CD4-positive, alpha-beta memory T cell (primary cell): ENCODE data around the gene IDI2. TPM values are rescaled to one million over a fixed set of nuclear protein-coding genes. Genes with fewer than 3 reads are reported as not detected.

Experiments used
- CTCF ChIA-PET: fragments of 350-600 bp; sonication (Branson Sonifier 250); formaldehyde crosslinking; loops from one replicate; lab custom pipeline; 2021; ENCODE audit warnings: inconsistent platforms; ENCODE audit not compliant: partially characterized antibody; lab: Charles Lee
- POLR2A ChIA-PET: fragments of 350-600 bp; sonication (Branson Sonifier 250); formaldehyde crosslinking; loops from one replicate; lab custom pipeline; 2021; ENCODE audit not compliant: partially characterized antibody; lab: Charles Lee
- DNase-seq, 5 donors: peaks; one replicate each; pipeline versions ENCODE4 v3.0.0 to v3.0.0-alpha.2; 2020 to 2022; ENCODE audit warnings: mixed read lengths in 1 of 5
- H3K27ac ChIP-seq: one replicate; pipeline ENCODE4 v1.7.0; 2013; ENCODE audit warnings: low read depth, low read length
- H3K27me3 ChIP-seq: 2 replicates; pipeline ENCODE4 v1.7.0; 2013; ENCODE audit warnings: mild to moderate bottlenecking, low read length, moderate library complexity; ENCODE audit not compliant: insufficient read depth
- H3K36me3 ChIP-seq: 2 replicates; pipeline ENCODE4 v1.7.0; 2013; ENCODE audit warnings: mild to moderate bottlenecking, low read length, moderate library complexity; ENCODE audit not compliant: insufficient read depth
- H3K4me1 ChIP-seq: 2 replicates; pipeline ENCODE4 v1.7.0; 2013; ENCODE audit warnings: mild to moderate bottlenecking, low read length, moderate library complexity; ENCODE audit not compliant: insufficient read depth
- H3K4me3 ChIP-seq, 2 donors: one replicate each; pipeline ENCODE4 v1.7.0; 2013; ENCODE audit warnings: low read length in 2 of 2, mild to moderate bottlenecking in 1 of 2
- H3K9me3 ChIP-seq, 2 donors: one replicate each; pipeline ENCODE4 v1.7.0; 2013; ENCODE audit warnings: low read length in 2 of 2, control low read depth in 1 of 2; ENCODE audit not compliant: control insufficient read depth in 1 of 2
- H3K27ac Mint-ChIP-seq, 7 donors: one replicate each; pipeline ENCODE4 v1.8.0; 2020 to 2021; ENCODE audit warnings: mixed read lengths in 7 of 7, mild to moderate bottlenecking in 6 of 7, inconsistent platforms in 3 of 7, moderate library complexity in 3 of 7
- H3K27me3 Mint-ChIP-seq, 2 donors: one replicate each; pipeline ENCODE4 v1.8.0; 2020 to 2021; ENCODE audit warnings: mixed read lengths in 2 of 2
- H3K36me3 Mint-ChIP-seq, 2 donors: one replicate each; pipeline ENCODE4 v1.8.0; 2020 to 2021; ENCODE audit warnings: mixed read lengths in 2 of 2, inconsistent platforms in 1 of 2, mild to moderate bottlenecking in 1 of 2
- H3K4me1 Mint-ChIP-seq, 4 donors: one replicate each; pipeline ENCODE4 v1.8.0; 2020 to 2021; ENCODE audit warnings: mixed read lengths in 4 of 4, mild to moderate bottlenecking in 1 of 4
- H3K4me3 Mint-ChIP-seq, 8 donors: one replicate each; pipeline ENCODE4 v1.8.0; 2020 to 2021; ENCODE audit warnings: mixed read lengths in 8 of 8, mild to moderate bottlenecking in 7 of 8, moderate library complexity in 6 of 8, inconsistent platforms in 3 of 8
- H3K9me3 Mint-ChIP-seq, 8 donors: one replicate each; pipeline ENCODE4 v1.8.0; 2020 to 2021; ENCODE audit warnings: mixed read lengths in 8 of 8, mild to moderate bottlenecking in 5 of 8, inconsistent platforms in 3 of 8, moderate library complexity in 1 of 8
- intact Hi-C: fragments of 100-400 bp; cut with micrococcal nuclease; formaldehyde crosslinking; loops from one replicate; pipeline ENCODE4 v1.15.1; 2023
- polyA plus RNA-seq, 2 donors: library from polyadenylated mRNA; unstranded; fragments of 300-500 nt; fragmentation: Illumina TruSeq; gene quantifications; one replicate each; pipeline ENCODE4 v1.2.3, GENCODE V29; 2021
- total RNA-seq, 2 experiments: library from RNA; stranded (reverse); gene quantifications; one replicate each; pipeline ENCODE4 v1.2.3, GENCODE V29; 2021

The IDI2 gene
- total and polyA plus RNA-seq, 4 experiments from 2014 or later: not detected

GRCh38 chr10:986881-987619, 38.6 kb downstream of the IDI2 start:
- no peaks in the 10 kb centered on the region for H3K9me3 Mint-ChIP-seq
- peak overlapping the region; percentile 91 to 99 (median 95) for H3K4me3 Mint-ChIP-seq
- no peaks in the 10 kb centered on the region for H3K27me3 Mint-ChIP-seq
- peak overlapping the region; percentile 41 to 99 (median 97) for H3K27ac Mint-ChIP-seq
- intact Hi-C loops: loop anchor here (5.0 kb wide), 1 partner anchor 120 kb away; no protein-coding TSS in a partner anchor
- peaks cover 23 to 47% (median 33%) of the 10 kb centered on the region in 4 donors for H3K4me1 Mint-ChIP-seq
- POLR2A ChIA-PET: interaction anchor here (0.9 to 3.4 kb wide), 3 partner anchors 56 to 82 kb away, joined by 3 to 12 read pairs (median 3); partner anchors contain the start of genes IDI1 and LARP4B
- peak overlapping the region; percentile 83 for H3K27ac ChIP-seq
- H3K36me3 Mint-ChIP-seq: peaks cover 0 to 16% of the 10 kb centered on the region in 2 donors
- no peaks in the 10 kb centered on the region for H3K27me3 ChIP-seq
- no peak for DNase-seq
- no peaks in the 10 kb centered on the region for H3K36me3 ChIP-seq
- peak overlapping the region; percentile 17 to 95 for H3K4me3 ChIP-seq
- CTCF ChIA-PET: interaction anchor here (1.0 to 1.5 kb wide), 2 partner anchors 57 to 69 kb away, joined by 4 to 6 read pairs; partner anchors contain the start of gene WDR37
- no peaks in the 10 kb centered on the region for H3K9me3 ChIP-seq
- peaks cover 30% of the 10 kb centered on the region for H3K4me1 ChIP-seq

- ChIA-PET CTCF (interaction anchor here (1.0 to 1.5 kb wide), 2 partner anchors 56 to 70 kb away, joined by 4 to 6 read pairs; partner anchors contain the start of gene WDR37), POLR2A (interaction anchor here (0.9 to 3.4 kb wide), 3 partner anchors 55 to 83 kb away, joined by 3 to 12 read pairs (median 3); partner anchors contain the start of genes LARP4B and WDR37)
- Mint-ChIP-seq H3K36me3 (peaks cover 0 to 16% of the 10 kb centered on the region in 2 donors), H3K4me1 (peaks cover 22 to 45% (median 31%) of the 10 kb centered on the region in 4 donors), H3K4me3 (peak overlapping the region in 4 of 8 donors; percentile 6 to 95 (median 26)), H3K9me3 (peaks cover 0 to 2% (median under 1%) of the 10 kb centered on the region in 8 donors), H3K27ac (peak overlapping the region in 2 of 7 donors; percentile 17 to 99), H3K27me3 (no peaks in the 10 kb centered on the region)
- no peak overlapping the region for H3K4me3 ChIP-seq
- H3K4me1 ChIP-seq: peaks cover 30% of the 10 kb centered on the region
- H3K36me3 ChIP-seq: no peaks in the 10 kb centered on the region
- intact Hi-C loops: loop anchor here (5.0 kb wide), 1 partner anchor 119 kb away; no protein-coding TSS in a partner anchor
- no peak for DNase-seq
- H3K27ac ChIP-seq: no peak overlapping the region
- H3K27me3 ChIP-seq: no peaks in the 10 kb centered on the region
- H3K9me3 ChIP-seq: no peaks in the 10 kb centered on the region
Measured at GRCh38 chr10:986137-986825, 39.4 kb downstream of the IDI2 start.

- peaks cover 25% of the 10 kb centered on the region for H3K4me1 ChIP-seq
- peaks cover 5 to 15% of the 10 kb centered on the region in 2 donors for H3K36me3 Mint-ChIP-seq
- no peaks in the 10 kb centered on the region for H3K27me3 ChIP-seq
- intact Hi-C loops: loop anchor here (5.0 kb wide), 1 partner anchor 118 kb away; no protein-coding TSS in a partner anchor
- peaks cover 15 to 37% (median 23%) of the 10 kb centered on the region in 4 donors for H3K4me1 Mint-ChIP-seq
- no peak overlapping the region for H3K4me3 ChIP-seq
- no peaks in the 10 kb centered on the region for H3K27me3 Mint-ChIP-seq
- no peak overlapping the region for H3K27ac ChIP-seq
- no peak overlapping the region for H3K4me3 Mint-ChIP-seq
- H3K9me3 ChIP-seq: no peaks in the 10 kb centered on the region
- peaks cover 0 to 10% (median 8%) of the 10 kb centered on the region in 8 donors for H3K9me3 Mint-ChIP-seq
- ChIA-PET CTCF (no interaction called here), POLR2A (interaction anchor here (0.9 to 3.4 kb wide), 2 partner anchors 55 to 70 kb away, joined by 3 to 12 read pairs; partner anchors contain the start of genes LARP4B and WDR37)
- no peak overlapping the region for H3K27ac Mint-ChIP-seq
- no peaks in the 10 kb centered on the region for H3K36me3 ChIP-seq
- no peak for DNase-seq
Measured at GRCh38 chr10:985361-985760, 40.3 kb downstream of the IDI2 start.

- H3K27me3 Mint-ChIP-seq: no peaks in the 10 kb centered on the region
- H3K4me1 Mint-ChIP-seq: peaks cover 7 to 25% (median 13%) of the 10 kb centered on the region in 4 donors
- Histone ChIP-seq H3K9me3 (peaks cover 0 to 4% of the 10 kb centered on the region in 2 donors), H3K27ac (no peak overlapping the region), H3K36me3 (no peaks in the 10 kb centered on the region), H3K4me1 (peaks cover 12% of the 10 kb centered on the region), H3K27me3 (no peaks in the 10 kb centered on the region), H3K4me3 (no peak overlapping the region)
- no peak overlapping the region for H3K4me3 Mint-ChIP-seq
- intact Hi-C loops: no loop called here
- peaks cover 7 to 13% of the 10 kb centered on the region in 2 donors for H3K36me3 Mint-ChIP-seq
- no peak overlapping the region for H3K27ac Mint-ChIP-seq
- ChIA-PET CTCF (no interaction called here), POLR2A (interaction anchor here (1.1 kb wide), 1 partner anchor 34 kb away, joined by 3 read pairs; no protein-coding TSS in a partner anchor)
- peaks cover 0 to 19% (median 14%) of the 10 kb centered on the region in 8 donors for H3K9me3 Mint-ChIP-seq
- no peak for DNase-seq
Measured at GRCh38 chr10:983971-984655, 41.5 kb downstream of the IDI2 start.

- intact Hi-C loops: no loop called here
- CTCF ChIA-PET: no interaction called here
Measured at GRCh38 chr10:983401-983800, 42.3 kb downstream of the IDI2 start.

GRCh38 chr10:980468-981093, 45.1 kb downstream of the IDI2 start:
- Mint-ChIP-seq H3K4me1 (no peaks in the 10 kb centered on the region), H3K36me3 (peaks cover 7 to 14% of the 10 kb centered on the region in 2 donors), H3K27ac (no peak overlapping the region), H3K9me3 (peaks cover 0 to 36% (median 23%) of the 10 kb centered on the region in 8 donors), H3K27me3 (no peaks in the 10 kb centered on the region), H3K4me3 (no peak overlapping the region)
- Histone ChIP-seq H3K27me3 (no peaks in the 10 kb centered on the region), H3K4me3 (no peak overlapping the region), H3K9me3 (peaks cover 0 to 12% of the 10 kb centered on the region in 2 donors), H3K27ac (no peak overlapping the region), H3K36me3 (no peaks in the 10 kb centered on the region), H3K4me1 (no peaks in the 10 kb centered on the region)
- no peak for DNase-seq
- ChIA-PET POLR2A (no interaction called here), CTCF (no interaction called here)
- intact Hi-C loops: no loop called here

More at GRCh38 chr10:983401-983800, 42.3 kb downstream of the IDI2 start:
- Histone ChIP-seq H3K4me1 (peaks cover 9% of the 10 kb centered on the region), H3K9me3 (peaks cover 0 to 9% of the 10 kb centered on the region in 2 donors), H3K4me3 (no peak overlapping the region), H3K36me3 (no peaks in the 10 kb centered on the region), H3K27ac (no peak overlapping the region), H3K27me3 (no peaks in the 10 kb centered on the region)
- no peak for DNase-seq
- Mint-ChIP-seq H3K4me3 (no peak overlapping the region), H3K9me3 (peaks cover 0 to 26% (median 20%) of the 10 kb centered on the region in 8 donors), H3K36me3 (peaks cover 9% of the 10 kb centered on the region in 2 donors), H3K27ac (no peak overlapping the region), H3K4me1 (peaks cover 6 to 18% (median 10%) of the 10 kb centered on the region in 4 donors), H3K27me3 (no peaks in the 10 kb centered on the region)
- POLR2A ChIA-PET: interaction anchor here (1.1 kb wide), 1 partner anchor 34 kb away, joined by 3 read pairs; no protein-coding TSS in a partner anchor
